ENCODE measurements around the gene CIAO3. TPM values are rescaled to one million over a fixed set of nuclear protein-coding genes. Genes with fewer than 3 reads are reported as not detected.
A peak's percentile ranks its signal among the peaks of the same experiment; 100 is the strongest.

CIAO3 gene
- 10 to 100 TPM; 27.8 to 96.4 (median 33.1) TPM for total RNA-seq

DNA sequence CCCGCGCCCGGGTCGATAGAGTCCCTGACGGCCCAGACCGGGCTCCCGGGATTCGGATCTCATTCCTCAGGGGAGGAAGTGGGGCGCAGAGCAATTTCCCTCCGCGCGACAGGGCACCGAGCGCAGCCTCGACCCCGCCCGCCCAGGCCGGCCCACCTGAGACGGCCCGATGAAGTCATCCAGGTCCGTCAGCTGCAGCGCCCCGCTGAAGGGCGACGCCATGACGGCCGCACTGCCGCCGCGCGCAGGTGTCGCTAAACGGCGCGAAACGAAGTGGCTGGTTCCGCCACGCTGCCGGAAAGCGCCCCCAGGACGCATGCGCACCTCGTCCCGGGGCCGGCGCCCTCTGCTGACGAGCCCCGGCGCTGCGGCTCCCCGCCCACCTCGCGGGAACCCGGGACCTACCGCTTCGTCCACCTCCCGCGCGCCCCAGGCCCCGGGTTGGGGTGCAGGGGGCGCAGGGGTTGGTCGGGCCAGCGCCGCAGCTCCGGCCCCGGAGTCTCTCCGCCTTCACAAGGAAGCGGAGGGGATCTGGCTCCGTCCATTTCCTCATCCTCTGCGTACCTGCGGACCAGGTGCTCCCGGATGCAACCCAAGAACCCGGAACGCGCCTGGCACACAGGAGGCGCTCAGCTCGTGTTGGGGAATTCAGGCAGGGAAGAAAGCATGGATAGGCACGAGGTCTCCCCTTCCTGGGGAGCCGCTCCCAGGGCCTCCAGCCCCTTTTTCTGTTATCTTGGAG lies at the start of gene CIAO3:
TSS of gene CIAO3 (minus strand) at position 234 of the 742 bp plus-strand sequence. CDS start at position 222, 12 bp downstream.
- H3K4me3 ChIP-seq, result peak within 1 kb of the TSS; percentile 72 to 99 (median 88)
- TF ChIP-seq, protein P1, sequence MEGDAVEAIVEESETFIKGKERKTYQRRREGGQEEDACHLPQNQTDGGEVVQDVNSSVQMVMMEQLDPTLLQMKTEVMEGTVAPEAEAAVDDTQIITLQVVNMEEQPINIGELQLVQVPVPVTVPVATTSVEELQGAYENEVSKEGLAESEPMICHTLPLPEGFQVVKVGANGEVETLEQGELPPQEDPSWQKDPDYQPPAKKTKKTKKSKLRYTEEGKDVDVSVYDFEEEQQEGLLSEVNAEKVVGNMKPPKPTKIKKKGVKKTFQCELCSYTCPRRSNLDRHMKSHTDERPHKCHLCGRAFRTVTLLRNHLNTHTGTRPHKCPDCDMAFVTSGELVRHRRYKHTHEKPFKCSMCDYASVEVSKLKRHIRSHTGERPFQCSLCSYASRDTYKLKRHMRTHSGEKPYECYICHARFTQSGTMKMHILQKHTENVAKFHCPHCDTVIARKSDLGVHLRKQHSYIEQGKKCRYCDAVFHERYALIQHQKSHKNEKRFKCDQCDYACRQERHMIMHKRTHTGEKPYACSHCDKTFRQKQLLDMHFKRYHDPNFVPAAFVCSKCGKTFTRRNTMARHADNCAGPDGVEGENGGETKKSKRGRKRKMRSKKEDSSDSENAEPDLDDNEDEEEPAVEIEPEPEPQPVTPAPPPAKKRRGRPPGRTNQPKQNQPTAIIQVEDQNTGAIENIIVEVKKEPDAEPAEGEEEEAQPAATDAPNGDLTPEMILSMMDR (IDR thresholded peaks at IDR 0.05), result peak; percentile 93 to 100 (median 98)
- TF ChIP-seq POLR2A (IDR thresholded peaks at IDR 0.05) (peak in 2 of 4 donors; percentile 68 to 86), EP300 (IDR thresholded peaks at IDR 0.05) (peak in 1 of 4 donors; percentile 98), POLR2AphosphoS5 (IDR thresholded peaks at IDR 0.05) (peak; percentile 100)
- peak within 1 kb of the TSS; percentile 8 to 82 (median 66) for H3K27ac ChIP-seq
- ATAC-seq (ENCODE audit: low FRiP score in 2 of 2), result peak; percentile 91 to 96
- DNase-seq, result peak; percentile 88 to 99
- peaks cover 0 to 26% (median 18%) of the 10 kb centered on the region in 4 donors for H3K36me3 ChIP-seq
- peaks cover 13 to 17% (median 13%) of the 10 kb centered on the region in 4 donors for H3K4me1 ChIP-seq
- H3K27me3 ChIP-seq, result no peaks in the 10 kb centered on the region
- no peaks in the 10 kb centered on the region for H3K9me3 ChIP-seq
- WGBS, 2 donors, result 0 to 2% methylated on average over 7 to 26 of the region's 79 CpGs

DNA sequence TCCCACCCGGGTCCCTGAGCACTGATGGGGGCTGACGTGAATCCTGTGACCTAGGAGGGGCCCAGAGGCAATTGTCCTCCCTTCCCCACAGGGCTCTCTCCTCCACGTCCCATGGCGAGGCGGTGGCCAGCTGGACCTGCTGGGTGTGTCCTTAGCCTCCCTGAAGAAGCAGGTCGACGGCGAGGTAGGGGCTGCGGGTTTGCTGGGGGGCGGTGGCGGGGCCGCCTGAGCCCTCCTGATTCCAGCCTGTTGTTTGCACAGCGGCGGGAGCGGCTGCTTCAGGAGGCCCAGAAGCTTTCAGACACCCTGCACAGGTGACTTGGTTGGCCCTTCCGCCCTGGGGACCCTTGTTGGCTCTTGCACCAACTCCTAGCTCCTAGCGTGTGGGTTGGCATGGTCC lies 49.3 kb upstream of the CIAO3 start:
- Histone ChIP-seq H3K27ac (no peak overlapping the region), H3K4me3 (no peak overlapping the region), H3K36me3 (peaks cover 0 to 24% (median 11%) of the 10 kb centered on the region in 4 donors), H3K9me3 (no peaks in the 10 kb centered on the region), H3K27me3 (no peaks in the 10 kb centered on the region), H3K4me1 (peaks cover 17 to 34% (median 19%) of the 10 kb centered on the region in 4 donors)
- WGBS, 2 donors, result 96 to 100% methylated on average over 1 to 17 of the region's 17 CpGs
- DNase-seq (peak in 1 of 2 donors; percentile 72), ATAC-seq (ENCODE audit: low FRiP score in 2 of 2) (no peak)
- TF ChIP-seq POLR2A (IDR thresholded peaks at IDR 0.05) (no peak), POLR2AphosphoS5 (IDR thresholded peaks at IDR 0.05) (no peak), EP300 (IDR thresholded peaks at IDR 0.05) (no peak)
- TF ChIP-seq, protein P1 (IDR thresholded peaks at IDR 0.05), result no peak

DNA sequence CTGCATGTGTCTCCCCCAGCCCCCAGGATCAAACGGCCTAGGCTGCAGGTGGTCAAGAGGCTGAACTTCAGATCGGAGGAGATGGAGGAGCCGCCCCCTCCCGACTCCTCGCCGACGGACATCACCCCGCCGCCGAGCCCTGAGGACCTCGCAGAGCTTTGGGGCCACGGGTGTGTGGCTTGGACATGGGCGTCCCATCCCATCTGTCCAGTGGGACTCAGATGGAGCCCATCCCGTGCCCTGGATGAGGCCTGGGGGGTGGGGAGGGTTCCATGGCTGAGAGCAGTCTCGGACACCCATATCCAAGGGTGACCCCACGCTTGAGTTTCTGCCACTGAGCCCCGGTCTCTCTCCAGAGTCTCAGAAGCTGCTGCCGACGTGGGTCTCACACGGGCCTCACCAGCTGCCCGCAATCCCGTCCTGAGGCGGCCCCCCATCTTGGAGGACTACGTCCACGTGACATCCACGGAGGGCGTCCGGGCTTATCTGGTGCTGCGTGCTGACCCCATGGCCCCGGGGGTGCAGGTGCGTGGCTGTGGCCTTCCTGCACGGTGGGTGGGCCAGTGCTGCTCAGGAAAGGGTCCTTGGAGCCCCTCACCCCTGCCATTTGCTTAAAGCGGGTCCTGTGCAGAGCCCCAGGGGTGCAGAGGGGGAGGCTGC lies 48.5 kb upstream of the CIAO3 start:
- DNase-seq (peak in 1 of 2 donors; percentile 77), ATAC-seq (ENCODE audit: low FRiP score in 2 of 2) (no peak)
- Histone ChIP-seq H3K27me3 (no peaks in the 10 kb centered on the region), H3K4me3 (peak overlapping the region; percentile 82 to 100 (median 98)), H3K27ac (peak overlapping the region in 1 of 4 donors; percentile 74), H3K9me3 (no peaks in the 10 kb centered on the region), H3K4me1 (peaks cover 17 to 34% (median 19%) of the 10 kb centered on the region in 4 donors), H3K36me3 (peaks cover 0 to 26% (median 11%) of the 10 kb centered on the region in 4 donors)
- TF ChIP-seq, protein P1 (IDR thresholded peaks at IDR 0.05), result no peak
- TF ChIP-seq POLR2AphosphoS5 (IDR thresholded peaks at IDR 0.05) (no peak), EP300 (IDR thresholded peaks at IDR 0.05) (no peak), POLR2A (IDR thresholded peaks at IDR 0.05) (no peak)
- 88% methylated on average over 26 of the region's 33 CpGs; no CpG with 5 or more reads in 1 of the 2 donors for WGBS, 2 donors

DNA sequence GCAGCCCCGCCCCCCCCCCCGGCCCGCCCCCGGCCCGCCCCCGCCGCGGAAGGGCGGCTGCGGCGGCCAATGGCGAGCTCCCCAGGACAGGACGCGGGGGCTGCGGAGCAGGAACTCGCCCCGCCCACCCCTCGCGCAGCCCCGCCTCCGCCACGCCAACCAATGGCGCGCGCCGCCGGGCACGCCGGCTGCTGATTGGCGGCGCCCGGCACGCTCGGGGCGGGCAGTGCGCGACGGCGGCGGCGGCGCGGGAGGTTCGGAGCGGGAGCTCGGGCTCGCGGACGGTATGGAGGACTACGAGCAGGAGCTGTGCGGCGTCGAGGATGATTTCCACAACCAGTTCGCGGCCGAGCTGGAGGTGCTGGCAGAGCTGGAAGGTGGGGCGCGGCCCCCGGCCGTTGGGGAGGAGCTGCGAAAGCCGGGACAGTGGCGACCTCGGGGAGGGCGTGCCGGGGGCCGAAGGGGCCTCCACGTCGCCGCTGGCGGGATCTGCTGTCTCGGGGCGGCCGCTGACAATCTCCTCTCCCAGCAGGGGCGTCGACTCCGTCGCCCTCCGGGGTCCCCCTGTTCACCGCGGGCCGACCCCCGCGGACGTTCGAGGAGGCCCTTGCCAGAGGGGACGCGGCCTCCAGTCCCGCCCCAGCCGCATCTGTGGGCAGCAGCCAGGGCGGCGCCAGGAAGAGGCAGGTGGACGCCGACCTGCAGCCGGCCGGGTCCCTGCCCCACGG lies 47.8 kb upstream of the CIAO3 start, which contains the start of gene CHTF18:
TSS of gene CHTF18 (plus strand) at position 222 of the 728 bp plus-strand sequence. CDS start at position 287, 65 bp downstream.
- 0% methylated on average over 5 to 18 of the region's 97 CpGs for WGBS, 2 donors
- Histone ChIP-seq H3K4me1 (peaks cover 17 to 41% (median 22%) of the 10 kb centered on the region in 4 donors), H3K27ac (peak within 1 kb of the TSS; percentile 65 to 89 (median 78)), H3K27me3 (no peaks in the 10 kb centered on the region), H3K4me3 (peak within 1 kb of the TSS; percentile 93 to 100 (median 100)), H3K36me3 (peaks cover 0 to 26% (median 11%) of the 10 kb centered on the region in 4 donors), H3K9me3 (no peaks in the 10 kb centered on the region)
- no peak for TF ChIP-seq EP300 (IDR thresholded peaks at IDR 0.05)
- TF ChIP-seq POLR2A (IDR thresholded peaks at IDR 0.05), result no peak
- TF ChIP-seq, protein P1 (IDR thresholded peaks at IDR 0.05), result no peak
- TF ChIP-seq POLR2AphosphoS5 (IDR thresholded peaks at IDR 0.05), result no peak
- DNase-seq (peak; percentile 89 to 99), ATAC-seq (ENCODE audit: low FRiP score in 2 of 2) (peak; percentile 90 to 96)

Data from upper lobe of left lung (tissue), 6 donors.